SK-N-SH treated with all-trans-retinoic acid at 6 μM for 48 hours (cell line): ENCODE measurements around the gene SMIM32.

Experiments used
- ATAC-seq: fragments of 200-7000 bp; cut with Tn5 transposase; 3 replicates; pipeline ENCODE4 v1.9.1; 2020; ENCODE audit warnings: mild to moderate bottlenecking, moderate library complexity
- ARNTL ChIP-seq: fragments of 450-650 bp; formaldehyde crosslinking; IDR thresholded peaks from 2 replicates; pipeline ENCODE4 v1.5.0; 2020; ENCODE audit warnings: low read depth, mild to moderate bottlenecking, moderate library complexity, borderline replicate concordance
- BACH2 ChIP-seq: fragments of 250-450 bp; sonication (Bioruptor Pico); IDR thresholded peaks from 2 replicates; pipeline ENCODE4 v1.9.0; 2021; ENCODE audit warnings: mild to moderate bottlenecking, borderline replicate concordance
- CREB5 ChIP-seq: fragments of 250-450 bp; sonication (Bioruptor Pico); IDR thresholded peaks from 2 replicates; pipeline ENCODE4 v1.5.1; 2020; ENCODE audit warnings: low read depth, mild to moderate bottlenecking, moderate library complexity
- CSDC2 ChIP-seq: fragments of 250-450 bp; sonication (Bioruptor Pico); IDR thresholded peaks from 2 replicates; pipeline ENCODE4 v1.5.0; 2020; ENCODE audit warnings: mild to moderate bottlenecking, moderate library complexity
- CSRNP3 ChIP-seq: fragments of 250-450 bp; sonication (Bioruptor Pico); IDR thresholded peaks from 2 replicates; pipeline ENCODE4 v1.5.1; 2021; ENCODE audit warnings: mild to moderate bottlenecking, moderate library complexity
- ESRRG ChIP-seq: fragments of 250-450 bp; sonication (Bioruptor Pico); IDR thresholded peaks from 2 replicates; pipeline ENCODE4 v1.6.1; 2021; ENCODE audit warnings: mild to moderate bottlenecking
- ISL1 ChIP-seq: fragments of 250-450 bp; sonication (Bioruptor Pico); IDR thresholded peaks from 2 replicates; pipeline ENCODE4 v2.1.2; 2022; ENCODE audit warnings: mild to moderate bottlenecking, moderate library complexity
- OSR1 ChIP-seq: fragments of 250-450 bp; sonication (Bioruptor Pico); IDR thresholded peaks from 2 replicates; pipeline ENCODE4 v1.8.0; 2022; ENCODE audit warnings: moderate library complexity, mild to moderate bottlenecking, inconsistent platforms
- PATZ1 ChIP-seq: fragments of 250-450 bp; sonication (Bioruptor Pico); IDR thresholded peaks from 2 replicates; pipeline ENCODE4 v1.8.0; 2020; ENCODE audit warnings: mild to moderate bottlenecking, moderate library complexity, borderline replicate concordance
- POU6F1 ChIP-seq: fragments of 250-450 bp; sonication (Bioruptor Pico); IDR thresholded peaks from 2 replicates; pipeline ENCODE4 v1.8.0; 2021; ENCODE audit warnings: low read depth, mild to moderate bottlenecking, moderate library complexity, borderline replicate concordance
- PPARA ChIP-seq: fragments of 250-450 bp; sonication (Bioruptor Pico); IDR thresholded peaks from 2 replicates; pipeline ENCODE4 v1.5.0; 2020; ENCODE audit warnings: mild to moderate bottlenecking, borderline replicate concordance
- RARB ChIP-seq: fragments of 250-450 bp; sonication (Bioruptor Pico); IDR thresholded peaks from 2 replicates; pipeline ENCODE4 v1.8.0; 2021; ENCODE audit warnings: mild to moderate bottlenecking, moderate library complexity
- SNAI2 ChIP-seq: fragments of 250-450 bp; sonication (Bioruptor Pico); IDR thresholded peaks from 2 replicates; pipeline ENCODE4 v1.5.0; 2020; ENCODE audit warnings: mild to moderate bottlenecking, moderate library complexity
- TCF4 ChIP-seq: fragments of 250-450 bp; sonication (Bioruptor Pico); IDR thresholded peaks from 2 replicates; pipeline ENCODE4 v1.8.0; 2021; ENCODE audit warnings: mild to moderate bottlenecking, moderate library complexity, borderline replicate concordance
- TOX ChIP-seq: fragments of 250-450 bp; sonication (Bioruptor Pico); IDR thresholded peaks from 2 replicates; pipeline ENCODE4 v1.8.0; 2021; ENCODE audit warnings: mild to moderate bottlenecking, moderate library complexity, borderline replicate concordance
- TSHZ2 ChIP-seq: fragments of 250-450 bp; sonication (Bioruptor Pico); IDR thresholded peaks from 2 replicates; pipeline ENCODE4 v1.5.0; 2020; ENCODE audit warnings: mild to moderate bottlenecking, moderate library complexity
- ZC3H10 ChIP-seq: fragments of 250-450 bp; sonication (Bioruptor Pico); IDR thresholded peaks from 2 replicates; pipeline ENCODE4 v1.5.1; 2021; ENCODE audit warnings: mild to moderate bottlenecking, moderate library complexity
- ZFP3 ChIP-seq: fragments of 250-450 bp; sonication (Bioruptor Pico); IDR thresholded peaks from 2 replicates; pipeline ENCODE4 v1.5.0; 2020; ENCODE audit warnings: mild to moderate bottlenecking, moderate library complexity
- ZFP30 ChIP-seq: fragments of 450-650 bp; formaldehyde crosslinking; IDR thresholded peaks from 2 replicates; pipeline ENCODE4 v1.5.0; 2022; ENCODE audit warnings: mild to moderate bottlenecking, moderate library complexity
- ZNF565 ChIP-seq: fragments of 450-650 bp; formaldehyde crosslinking; conservative IDR thresholded peaks from 2 replicates; pipeline ENCODE4 v1.5.0; 2020; ENCODE audit warnings: low read depth, mild to moderate bottlenecking, moderate library complexity
- ZNF70 ChIP-seq: fragments of 450-650 bp; formaldehyde crosslinking; IDR thresholded peaks from 2 replicates; pipeline ENCODE4 v1.5.0; 2020; ENCODE audit warnings: mild to moderate bottlenecking, moderate library complexity
- ZNF8 ChIP-seq: fragments of 450-650 bp; formaldehyde crosslinking; IDR thresholded peaks from 2 replicates; pipeline ENCODE4 v1.5.0; 2020; ENCODE audit warnings: mild to moderate bottlenecking, moderate library complexity

The SMIM32 gene

GRCh38 chr5:136215812-136216211 is 22.9 kb upstream of the SMIM32 start (continued):
- no peak for TF ChIP-seq BACH2 (CRISPR knock-in tag)
- TF ChIP-seq ZNF8 (CRISPR knock-in tag), result no peak
- TF ChIP-seq RARB, result no peak
- TF ChIP-seq ISL1 (CRISPR knock-in tag), result no peak
- TF ChIP-seq SNAI2 (CRISPR knock-in tag), result no peak
- TF ChIP-seq ZFP30, result no peak
- TF ChIP-seq CREB5, result no peak
- no peak for TF ChIP-seq ZFP3 (CRISPR knock-in tag)
- TF ChIP-seq CSDC2, result no peak

- ATAC-seq, result no peak
- TF ChIP-seq BACH2 (CRISPR knock-in tag) (no peak), ZNF70 (CRISPR knock-in tag) (no peak)
Observed at GRCh38 chr5:136213919-136214493, 21.0 kb upstream of the SMIM32 start.

- peak; percentile 78 for ATAC-seq
Observed at GRCh38 chr5:136212252-136212721, 19.3 kb upstream of the SMIM32 start.

GRCh38 chr5:136211282-136212040 is 18.5 kb upstream of the SMIM32 start:
- no peak for TF ChIP-seq ZC3H10
- TF ChIP-seq ZFP3 (CRISPR knock-in tag), result no peak
- TF ChIP-seq OSR1 (CRISPR knock-in tag), result no peak
- no peak for TF ChIP-seq RARB
- TF ChIP-seq CSRNP3 (CRISPR knock-in tag), result no peak
- TF ChIP-seq SNAI2 (CRISPR knock-in tag), result no peak
- no peak for TF ChIP-seq ARNTL
- TF ChIP-seq BACH2 (CRISPR knock-in tag), result no peak
- no peak for TF ChIP-seq POU6F1
- no peak for TF ChIP-seq ZNF565 (CRISPR knock-in tag)
- no peak for TF ChIP-seq ZFP30
- no peak for TF ChIP-seq ZNF70 (CRISPR knock-in tag)
- no peak for TF ChIP-seq TOX
- TF ChIP-seq ZNF8 (CRISPR knock-in tag), result no peak
- no peak for TF ChIP-seq PPARA
- TF ChIP-seq CREB5, result no peak
- no peak for TF ChIP-seq TSHZ2
- no peak for TF ChIP-seq ESRRG (CRISPR knock-in tag)
- TF ChIP-seq TCF4 (CRISPR knock-in tag), result no peak
- no peak for ATAC-seq

More at GRCh38 chr5:136212252-136212721, 19.3 kb upstream of the SMIM32 start:
- no peak for TF ChIP-seq OSR1 (CRISPR knock-in tag)
- TF ChIP-seq ZFP3 (CRISPR knock-in tag), result no peak
- TF ChIP-seq ZNF565 (CRISPR knock-in tag), result no peak
- no peak for TF ChIP-seq PPARA
- no peak for TF ChIP-seq ARNTL
- TF ChIP-seq PATZ1 (CRISPR knock-in tag), result peak; percentile 55; the same call in 1 of the 2 replicates
